A549 (cell line): Measurements from ENCODE around the gene SPNS2. TPM values are rescaled to one million over a fixed set of nuclear protein-coding genes. Genes with fewer than 3 reads are reported as not detected.

Experiments
- ATAC-seq, 2 experiments: fragments of 200-7000 bp in 1 of 2; fragments of >200 bp in 1 of 2; cut with Nextera tagmentation in 1 of 2; cut with Tn5 transposase in 1 of 2; 3 replicates each; pipeline versions ENCODE4 v1.8.0 to v1.9.1; 2018 to 2020; ENCODE audit warnings: mild to moderate bottlenecking in 1 of 2, moderate library complexity in 1 of 2
- CTCF ChIA-PET: fragments of 300-600 bp; sonication (Branson Sonifier 250); formaldehyde crosslinking; extraction: SDS; loops from one replicate; lab custom pipeline; 2021; ENCODE audit warnings: antibody characterized with exemption, inconsistent platforms; lab: Yijun Ruan, JAX
- POLR2A ChIA-PET: fragments of 350-600 bp; formaldehyde crosslinking; extraction: SDS; loops from one replicate; lab custom pipeline; 2021; ENCODE audit warnings: antibody characterized with exemption, inconsistent platforms; lab: Yijun Ruan, JAX
- DNase-seq, 2 experiments: peaks; one replicate each; pipeline versions ENCODE4 v3.0.0 to v3.0.0-alpha.2; 2011 to 2016; ENCODE audit warnings: low read depth in 1 of 2, low spot score in 1 of 2
- FAIRE-seq: peaks from 2 replicates; lab custom pipeline; 2011; peaks lifted over from hg19 to GRCh38; lab: Jason Lieb, UNC
- H3K27ac ChIP-seq, 2 experiments: fragments of >200 bp; sonication (Bioruptor Twin); formaldehyde crosslinking; 3 replicates each; pipeline ENCODE4 v1.5.1; 2016 to 2017
- H3K4me1 ChIP-seq: fragments of >200 bp; sonication (Bioruptor Twin); formaldehyde crosslinking; 3 replicates; pipeline ENCODE4 v1.6.1; 2016
- H3K4me2 ChIP-seq: fragments of >200 bp; sonication (Bioruptor Twin); formaldehyde crosslinking; 3 replicates; pipeline ENCODE4 v1.6.1; 2016
- H3K4me3 ChIP-seq: fragments of >200 bp; sonication (Bioruptor Twin); formaldehyde crosslinking; 3 replicates; pipeline ENCODE4 v1.5.1; 2016
- H3K9me3 ChIP-seq: fragments of >200 bp; sonication (Bioruptor Twin); formaldehyde crosslinking; 3 replicates; pipeline ENCODE4 v1.6.1; 2016
- BHLHE40 ChIP-seq: IDR thresholded peaks from 2 replicates; pipeline ENCODE4 v1.6.1; 2012; ENCODE audit warnings: low read depth, low read length, inconsistent platforms
- CEBPB ChIP-seq, 2 experiments: fragments of >200 bp in 1 of 2; sonication (Bioruptor Twin) in 1 of 2; formaldehyde crosslinking in 1 of 2; IDR thresholded peaks; 2 replicates each; pipeline ENCODE4 v1.6.1; 2012 to 2016
- EP300 ChIP-seq, 2 experiments: fragments of >200 bp; sonication (Bioruptor Twin); formaldehyde crosslinking; IDR thresholded peaks; 2 replicates in 1 of 2; 3 replicates in 1 of 2; pipeline ENCODE4 v1.6.1; 2016 to 2017
- ESRRA ChIP-seq: fragments of 150-350 bp; IDR thresholded peaks from 2 replicates; pipeline ENCODE4 v1.6.1; 2014; ENCODE audit warnings: mild to moderate bottlenecking, low read length, borderline replicate concordance
- FOSB ChIP-seq: fragments of 250-450 bp; sonication (Bioruptor Pico); IDR thresholded peaks from 2 replicates; pipeline ENCODE4 v1.5.0; 2020; ENCODE audit warnings: mild to moderate bottlenecking, moderate library complexity
- FOSL2 ChIP-seq, 2 experiments: fragments of 450-650 bp in 1 of 2; fragments of >200 bp in 1 of 2; sonication (Bioruptor Twin) in 1 of 2; formaldehyde crosslinking; IDR thresholded peaks; 2 replicates each; pipeline versions ENCODE4 v1.5.0 to v1.6.1; 2016 to 2020; ENCODE audit warnings: mild to moderate bottlenecking in 1 of 2, moderate library complexity in 1 of 2
- GATA3 ChIP-seq: IDR thresholded peaks from 2 replicates; pipeline ENCODE4 v1.6.1; 2012; ENCODE audit warnings: borderline replicate concordance
- HEYL ChIP-seq: fragments of 250-450 bp; sonication (Bioruptor Pico); IDR thresholded peaks from 2 replicates; pipeline ENCODE4 v1.8.0; 2021; ENCODE audit warnings: mild to moderate bottlenecking, moderate library complexity
- JUNB ChIP-seq: fragments of >200 bp; sonication (Bioruptor Twin); formaldehyde crosslinking; IDR thresholded peaks from 2 replicates; pipeline ENCODE4 v1.6.1; 2016
- KDM1A ChIP-seq: fragments of 200-600 bp; sonication (generic); IDR thresholded peaks from 2 replicates; pipeline ENCODE4 v1.6.1; 2016; ENCODE audit warnings: low read depth, mild to moderate bottlenecking
- KDM5A ChIP-seq: fragments of 200-600 bp; sonication (generic); IDR thresholded peaks from 2 replicates; pipeline ENCODE4 v1.6.1; 2016; ENCODE audit warnings: antibody characterized with exemption, mild to moderate bottlenecking
- NR3C1 ChIP-seq: fragments of >200 bp; sonication (Bioruptor Twin); formaldehyde crosslinking; IDR thresholded peaks from 3 replicates; pipeline ENCODE4 v1.6.1; 2017
- PHF8 ChIP-seq: fragments of 200-600 bp; sonication (generic); IDR thresholded peaks from 2 replicates; pipeline ENCODE4 v1.6.1; 2016; ENCODE audit warnings: low read depth, mild to moderate bottlenecking, antibody characterized with exemption, moderate library complexity, borderline replicate concordance
- POLR2A ChIP-seq: IDR thresholded peaks from 2 replicates; pipeline ENCODE4 v1.6.1; 2012; ENCODE audit warnings: mild to moderate bottlenecking, low read length
- RCOR1 ChIP-seq: fragments of 150-350 bp; IDR thresholded peaks from 2 replicates; pipeline ENCODE4 v1.6.1; 2014; ENCODE audit warnings: antibody characterized with exemption, low read length, low read depth
- RFX5 ChIP-seq: fragments of 450-650 bp; IDR thresholded peaks from 2 replicates; pipeline ENCODE4 v1.7.1; 2014; ENCODE audit warnings: antibody characterized with exemption, mild to moderate bottlenecking, moderate library complexity
- SMC3 ChIP-seq: fragments of >200 bp; sonication (Bioruptor Twin); formaldehyde crosslinking; IDR thresholded peaks from 3 replicates; pipeline ENCODE4 v1.6.1; 2018; ENCODE audit warnings: inconsistent platforms
- SREBF2 ChIP-seq: fragments of 450-650 bp; IDR thresholded peaks from 2 replicates; pipeline ENCODE4 v1.6.1; 2014; ENCODE audit warnings: mild to moderate bottlenecking, moderate library complexity
- TFCP2L1 ChIP-seq: fragments of 250-450 bp; sonication (Bioruptor Pico); IDR thresholded peaks from 2 replicates; pipeline ENCODE4 v1.5.0; 2021; ENCODE audit warnings: mild to moderate bottlenecking
- ZFP36 ChIP-seq: fragments of 450-650 bp; IDR thresholded peaks from 2 replicates; pipeline ENCODE4 v1.6.1; 2014; ENCODE audit warnings: borderline replicate concordance; ENCODE audit not compliant: partially characterized antibody
- ZNF302 ChIP-seq: fragments of 250-450 bp; sonication (Bioruptor Pico); IDR thresholded peaks from 2 replicates; pipeline ENCODE4 v1.9.0; 2021; ENCODE audit warnings: inconsistent platforms, mild to moderate bottlenecking, moderate library complexity
- ZSCAN20 ChIP-seq: fragments of 250-450 bp; sonication (Bioruptor Pico); IDR thresholded peaks from 2 replicates; pipeline ENCODE4 v1.8.0; 2022; ENCODE audit warnings: mild to moderate bottlenecking, moderate library complexity
- WGBS: methylation state at CpG from one replicate; pipeline ENCODE4 v1.1.6; 2017; ENCODE audit errors: missing lambda C conversion rate; 5-methylcytosine and 5-hydroxymethylcytosine counted together
- polyA plus RNA-seq, 4 experiments: library from polyadenylated mRNA; depleted of rRNA in 3 of 4; stranded (reverse); fragments of >200 nt; fragmentation: RNase III in 1 of 4; extraction: RNeasy Plus Mini Kit Qiagen cat#74134 plus additional on column Dnase treatment in 1 of 4; gene quantifications; 2 replicates in 3 of 4; 3 replicates in 1 of 4; pipeline ENCODE4 v1.2.3, GENCODE V29; 2011 to 2017
- TF ChIP-seq, protein P1 (sequence below): IDR thresholded peaks from 2 replicates; pipeline ENCODE4 v1.6.1; 2012
- TF ChIP-seq, protein P2 (sequence below): fragments of >200 bp; sonication (Bioruptor Twin); formaldehyde crosslinking; IDR thresholded peaks from 3 replicates; pipeline ENCODE4 v1.5.1; 2016
- TF ChIP-seq, protein P3 (sequence below): fragments of >200 bp; sonication (Bioruptor Twin); formaldehyde crosslinking; IDR thresholded peaks from 3 replicates; pipeline ENCODE4 v1.6.1; 2016
- TF ChIP-seq, protein P4 (sequence below): fragments of 250-450 bp; sonication (Bioruptor Pico); IDR thresholded peaks from 2 replicates; pipeline ENCODE4 v1.5.0; 2020; ENCODE audit warnings: low read depth, mild to moderate bottlenecking, moderate library complexity

Gene SPNS2
- polyA plus RNA-seq, 2 of the 4 experiments (the other 2 are of a cell fraction) = 0.27 to 0.46 TPM

DNA sequence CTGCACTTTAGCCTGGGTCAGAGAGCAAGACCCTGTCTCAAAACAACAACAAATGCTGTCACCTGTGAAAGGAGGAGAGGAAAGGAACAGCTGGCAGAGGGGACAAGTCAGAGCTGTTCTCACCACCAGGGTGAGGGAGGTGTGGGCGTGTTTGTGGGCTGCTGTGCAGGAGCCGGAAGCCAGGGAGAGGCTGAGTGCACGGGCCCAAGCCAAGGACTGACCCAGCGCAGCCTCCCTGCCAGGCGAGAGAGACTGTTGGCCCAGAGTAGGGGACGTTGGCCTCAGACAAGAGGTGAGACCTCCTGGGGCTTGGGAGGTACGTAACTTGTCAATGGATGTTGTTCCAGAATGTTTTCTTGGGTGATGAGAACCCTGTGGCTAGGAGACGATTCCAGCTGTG lies 10.7 kb downstream of the SPNS2 start:
- Histone ChIP-seq H3K4me1 (no peaks in the 10 kb centered on the region), H3K4me3 (no peak overlapping the region), H3K27ac (no peak overlapping the region), H3K4me2 (no peak overlapping the region), H3K9me3 (no peaks in the 10 kb centered on the region)
- ChIA-PET CTCF (interaction anchor here (2.0 to 2.6 kb wide), 3 partner anchors 10 to 88 kb away, joined by 5 to 9 read pairs (median 7); partner anchors contain the start of gene SPNS2), POLR2A (no interaction called here)
- FAIRE-seq (no peak), DNase-seq (no peak), ATAC-seq (peak in 1 of 2 experiments; percentile 10; a peak in 1 of 6 replicates)
- WGBS = 75% methylated on average over 8 of the region's 8 CpGs
- TF ChIP-seq TFCP2L1 (CRISPR knock-in tag) (no peak), GATA3 (no peak), FOSL2 (IDR thresholded peaks at IDR 0.05) (no peak), FOSL2 (CRISPR knock-in tag; IDR thresholded peaks at IDR 0.05) (no peak), KDM5A (no peak), RCOR1 (no peak), EP300 (IDR thresholded peaks at IDR 0.05) (no peak)

DNA sequence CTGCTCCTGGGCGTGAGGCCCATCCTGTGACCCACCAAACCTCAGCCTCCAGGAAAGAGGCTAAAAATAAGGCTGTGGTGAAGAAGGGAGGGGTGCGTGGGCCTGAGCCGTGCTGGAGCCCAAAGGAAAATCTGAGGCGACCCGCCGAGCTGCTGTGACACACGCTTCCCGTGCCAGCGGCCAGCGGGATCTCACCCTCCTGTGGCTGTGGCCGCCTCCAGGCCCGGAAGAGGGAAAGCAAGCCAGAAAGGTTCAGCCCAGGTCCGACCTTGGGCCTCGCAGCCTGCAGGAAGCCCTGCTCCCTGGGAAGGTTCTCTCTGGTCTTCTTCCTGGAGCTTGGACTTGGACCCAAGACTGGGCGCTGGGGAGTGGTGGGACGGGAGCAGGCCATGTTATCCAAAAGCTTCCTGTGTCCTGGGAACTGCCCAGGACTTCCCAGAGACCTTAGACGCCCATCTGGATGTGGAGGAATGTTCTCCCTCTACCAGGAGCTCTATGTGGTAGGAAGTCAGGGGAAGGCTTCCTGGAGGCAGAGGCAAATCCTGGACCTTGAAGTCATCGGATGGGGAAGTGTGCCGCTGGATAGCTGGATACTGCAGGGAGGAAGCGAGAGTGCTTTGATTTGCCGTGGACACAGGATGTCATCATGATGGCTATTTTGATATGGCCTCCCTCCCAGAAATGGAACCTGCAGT lies 11.4 kb downstream of the SPNS2 start:
- no peak for FAIRE-seq
- no peak overlapping the region for H3K4me3 ChIP-seq
- DNase-seq = no peak
- H3K9me3 ChIP-seq = no peaks in the 10 kb centered on the region
- POLR2A ChIA-PET = no interaction called here
- no peak overlapping the region for H3K4me2 ChIP-seq
- TF ChIP-seq RCOR1 = no peak
- TF ChIP-seq, protein P1, sequence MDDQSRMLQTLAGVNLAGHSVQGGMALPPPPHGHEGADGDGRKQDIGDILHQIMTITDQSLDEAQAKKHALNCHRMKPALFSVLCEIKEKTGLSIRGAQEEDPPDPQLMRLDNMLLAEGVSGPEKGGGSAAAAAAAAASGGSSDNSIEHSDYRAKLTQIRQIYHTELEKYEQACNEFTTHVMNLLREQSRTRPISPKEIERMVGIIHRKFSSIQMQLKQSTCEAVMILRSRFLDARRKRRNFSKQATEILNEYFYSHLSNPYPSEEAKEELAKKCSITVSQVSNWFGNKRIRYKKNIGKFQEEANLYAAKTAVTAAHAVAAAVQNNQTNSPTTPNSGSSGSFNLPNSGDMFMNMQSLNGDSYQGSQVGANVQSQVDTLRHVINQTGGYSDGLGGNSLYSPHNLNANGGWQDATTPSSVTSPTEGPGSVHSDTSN = no peak
- TF ChIP-seq ZFP36 = peak; percentile 32
- no peak for TF ChIP-seq BHLHE40
- TF ChIP-seq ZSCAN20 = no peak
- CTCF ChIA-PET = interaction anchor here (1.0 to 2.6 kb wide), 7 partner anchors 10 to 665 kb away, joined by 3 to 11 read pairs (median 5); partner anchors contain the start of gene SPNS2
- H3K4me1 ChIP-seq = no peaks in the 10 kb centered on the region
- WGBS = 84% methylated on average over 19 of the region's 21 CpGs
- no peak overlapping the region for H3K27ac ChIP-seq
- no peak for ATAC-seq

DNA sequence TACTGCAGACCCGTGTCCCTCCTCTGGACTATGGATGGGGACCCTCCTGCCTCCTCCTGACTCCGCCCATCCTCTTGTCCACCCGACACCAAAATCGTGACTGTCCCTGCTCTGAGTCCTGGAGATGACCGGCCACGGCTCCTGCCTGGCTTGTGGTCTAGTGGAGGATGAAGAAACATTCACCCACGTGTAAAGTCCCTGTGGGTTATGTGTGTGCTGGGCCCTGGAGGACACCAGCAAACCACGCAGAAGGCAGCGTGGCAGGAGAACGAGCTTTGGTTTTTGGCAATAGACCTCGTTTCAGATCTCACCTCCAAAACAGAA lies 11.9 kb downstream of the SPNS2 start:
- H3K27ac ChIP-seq = no peak overlapping the region
- H3K4me3 ChIP-seq = no peak overlapping the region
- WGBS = 62% methylated on average over 11 of the region's 11 CpGs
- no peak for FAIRE-seq
- no peak overlapping the region for H3K4me2 ChIP-seq
- H3K4me1 ChIP-seq = no peaks in the 10 kb centered on the region
- TF ChIP-seq POLR2A = no peak
- no peak for TF ChIP-seq SREBF2
- no peak for TF ChIP-seq PHF8
- TF ChIP-seq, protein P2, sequence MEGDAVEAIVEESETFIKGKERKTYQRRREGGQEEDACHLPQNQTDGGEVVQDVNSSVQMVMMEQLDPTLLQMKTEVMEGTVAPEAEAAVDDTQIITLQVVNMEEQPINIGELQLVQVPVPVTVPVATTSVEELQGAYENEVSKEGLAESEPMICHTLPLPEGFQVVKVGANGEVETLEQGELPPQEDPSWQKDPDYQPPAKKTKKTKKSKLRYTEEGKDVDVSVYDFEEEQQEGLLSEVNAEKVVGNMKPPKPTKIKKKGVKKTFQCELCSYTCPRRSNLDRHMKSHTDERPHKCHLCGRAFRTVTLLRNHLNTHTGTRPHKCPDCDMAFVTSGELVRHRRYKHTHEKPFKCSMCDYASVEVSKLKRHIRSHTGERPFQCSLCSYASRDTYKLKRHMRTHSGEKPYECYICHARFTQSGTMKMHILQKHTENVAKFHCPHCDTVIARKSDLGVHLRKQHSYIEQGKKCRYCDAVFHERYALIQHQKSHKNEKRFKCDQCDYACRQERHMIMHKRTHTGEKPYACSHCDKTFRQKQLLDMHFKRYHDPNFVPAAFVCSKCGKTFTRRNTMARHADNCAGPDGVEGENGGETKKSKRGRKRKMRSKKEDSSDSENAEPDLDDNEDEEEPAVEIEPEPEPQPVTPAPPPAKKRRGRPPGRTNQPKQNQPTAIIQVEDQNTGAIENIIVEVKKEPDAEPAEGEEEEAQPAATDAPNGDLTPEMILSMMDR = no peak
- TF ChIP-seq HEYL (CRISPR knock-in tag) = no peak
- TF ChIP-seq ZNF302 = no peak
- TF ChIP-seq KDM1A = no peak
- TF ChIP-seq SMC3 = no peak
- TF ChIP-seq, protein P3, sequence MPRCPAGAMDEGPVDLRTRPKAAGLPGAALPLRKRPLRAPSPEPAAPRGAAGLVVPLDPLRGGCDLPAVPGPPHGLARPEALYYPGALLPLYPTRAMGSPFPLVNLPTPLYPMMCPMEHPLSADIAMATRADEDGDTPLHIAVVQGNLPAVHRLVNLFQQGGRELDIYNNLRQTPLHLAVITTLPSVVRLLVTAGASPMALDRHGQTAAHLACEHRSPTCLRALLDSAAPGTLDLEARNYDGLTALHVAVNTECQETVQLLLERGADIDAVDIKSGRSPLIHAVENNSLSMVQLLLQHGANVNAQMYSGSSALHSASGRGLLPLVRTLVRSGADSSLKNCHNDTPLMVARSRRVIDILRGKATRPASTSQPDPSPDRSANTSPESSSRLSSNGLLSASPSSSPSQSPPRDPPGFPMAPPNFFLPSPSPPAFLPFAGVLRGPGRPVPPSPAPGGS = no peak
- no peak for TF ChIP-seq RFX5
- TF ChIP-seq NR3C1 = no peak
- TF ChIP-seq CEBPB (IDR thresholded peaks at IDR 0.05) = no peak
- TF ChIP-seq BHLHE40 = no peak
- TF ChIP-seq, protein P4, sequence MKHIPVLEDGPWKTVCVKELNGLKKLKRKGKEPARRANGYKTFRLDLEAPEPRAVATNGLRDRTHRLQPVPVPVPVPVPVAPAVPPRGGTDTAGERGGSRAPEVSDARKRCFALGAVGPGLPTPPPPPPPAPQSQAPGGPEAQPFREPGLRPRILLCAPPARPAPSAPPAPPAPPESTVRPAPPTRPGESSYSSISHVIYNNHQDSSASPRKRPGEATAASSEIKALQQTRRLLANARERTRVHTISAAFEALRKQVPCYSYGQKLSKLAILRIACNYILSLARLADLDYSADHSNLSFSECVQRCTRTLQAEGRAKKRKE (CRISPR knock-in tag) = no peak
- no peak for TF ChIP-seq ESRRA
- TF ChIP-seq GATA3 = no peak
- no peak for TF ChIP-seq FOSB (CRISPR knock-in tag)
- no peak for TF ChIP-seq JUNB
- TF ChIP-seq KDM5A = no peak
- TF ChIP-seq, all 56 proteins: peak for 0
- no peaks in the 10 kb centered on the region for H3K9me3 ChIP-seq
- POLR2A ChIA-PET = no interaction called here
- CTCF ChIA-PET = interaction anchor here (1.0 to 2.6 kb wide), 5 partner anchors 10 to 665 kb away, joined by 3 to 11 read pairs (median 3); no protein-coding TSS in a partner anchor
- DNase-seq = no peak
- ATAC-seq = no peak
